HG03060 (cell line): ENCODE results near the gene TARBP2.

ENCODE experiments used
- ATAC-seq: cut with Tn5 transposase; IDR thresholded peaks from one replicate; pipeline ENCODE4 v1.9.1; 2021; ENCODE audit warnings: low read depth, moderate number of reproducible peaks; ENCODE audit not compliant: unreplicated experiment

The TARBP2 gene

DNA sequence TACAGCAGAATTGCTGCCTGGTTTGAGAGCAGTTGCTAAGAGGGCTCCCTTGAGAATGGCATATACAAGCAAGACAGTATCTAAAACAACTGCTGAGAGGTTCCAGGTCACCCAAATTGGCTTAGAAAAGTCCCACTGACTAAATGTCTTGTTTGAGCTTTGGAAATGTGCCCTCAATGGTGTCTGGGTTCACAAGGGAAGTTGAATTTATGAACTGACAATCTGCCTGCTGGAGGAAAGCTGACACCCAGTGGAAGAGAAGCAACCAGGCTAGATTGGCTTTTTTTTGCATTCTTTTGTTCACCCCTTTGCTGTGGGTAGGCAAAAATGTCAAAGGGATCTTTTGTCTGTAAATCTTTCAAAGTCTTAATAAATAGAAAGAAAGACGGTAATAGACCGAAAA, 50.8 kb downstream of the TARBP2 start:
- no peak for ATAC-seq

DNA sequence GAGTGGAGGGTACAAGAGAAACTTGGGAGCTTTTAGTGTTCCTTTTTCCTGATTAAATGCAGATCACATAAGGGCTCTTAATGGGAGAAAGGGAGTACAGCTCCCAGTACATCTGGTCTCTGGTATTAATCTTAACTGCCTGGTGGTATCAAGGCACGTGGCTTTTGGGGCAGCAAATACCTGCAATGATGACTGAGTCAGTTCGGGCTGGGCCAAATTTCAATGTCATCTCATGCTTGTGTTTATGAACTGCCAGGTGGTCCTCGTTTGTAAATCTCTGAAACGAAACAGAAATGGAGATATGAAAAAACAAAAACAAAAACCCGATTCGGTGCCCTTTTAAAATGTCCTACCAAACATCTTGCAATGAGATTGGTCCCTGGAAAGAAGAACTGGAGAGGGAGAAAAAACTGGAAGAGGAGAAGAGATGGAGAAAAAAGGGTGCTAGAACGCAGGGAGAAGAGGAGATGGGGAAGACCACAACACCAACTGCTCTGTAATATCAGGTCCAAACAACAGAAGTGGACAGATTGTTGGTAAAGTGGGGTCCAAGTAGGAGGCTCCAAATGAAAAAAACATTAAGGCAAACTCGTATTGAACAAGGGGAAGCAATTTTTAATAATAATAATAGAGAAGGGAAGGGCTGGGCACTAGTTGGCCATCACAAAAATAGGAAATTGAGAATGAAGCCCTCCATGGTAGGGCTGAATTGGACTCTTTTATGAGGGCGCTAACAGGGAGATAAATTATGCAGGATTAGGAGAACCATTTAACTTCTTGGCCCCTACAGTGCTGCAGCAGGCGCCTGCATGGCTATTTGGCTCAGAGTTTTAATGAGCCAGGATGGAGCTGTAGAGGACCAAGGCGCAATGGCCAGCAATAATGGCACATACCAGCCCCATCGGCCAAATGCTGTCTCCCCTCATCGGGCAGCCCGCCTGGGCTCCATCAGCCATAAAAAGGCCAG, 51.6 kb downstream of the TARBP2 start:
- ATAC-seq: no peak
